Common myeloid progenitor, CD34-positive (primary cell): ENCODE measurements around the gene NRL.

ENCODE experiments used
- CTCF ChIA-PET: fragments of 350-600 bp; sonication (Branson Sonifier 250); formaldehyde crosslinking; loops from one replicate; lab custom pipeline; 2021; ENCODE audit warnings: antibody characterized with exemption; lab: Charles Lee
- POLR2A ChIA-PET: fragments of 350-600 bp; sonication (Branson Sonifier 250); formaldehyde crosslinking; loops from one replicate; lab custom pipeline; 2021; ENCODE audit warnings: antibody characterized with exemption; lab: Charles Lee
- DNase-seq, 3 donors: peaks; one replicate each; pipeline versions ENCODE4 v3.0.0 to v3.0.0-alpha.2; 2013
- H3K27ac ChIP-seq, 2 experiments: 1 replicate in 1 of 2; 2 replicates in 1 of 2; pipeline ENCODE4 v1.7.0; 2013; ENCODE audit warnings: inconsistent platforms in 2 of 2, low read length in 2 of 2, mild to moderate bottlenecking in 2 of 2, low read depth in 1 of 2, moderate library complexity in 1 of 2; ENCODE audit not compliant: severe bottlenecking in 2 of 2, insufficient read depth in 1 of 2, poor library complexity in 1 of 2
- H3K27me3 ChIP-seq, 5 experiments: replicated peaks in 2 of 5; 1 replicate in 3 of 5; 2 replicates in 2 of 5; pipeline versions ENCODE4 v1.6.1 to v1.7.0; 2013; ENCODE audit warnings: low read length in 4 of 5, mild to moderate bottlenecking in 2 of 5, moderate library complexity in 2 of 5, inconsistent platforms in 1 of 5; ENCODE audit not compliant: insufficient read depth in 5 of 5, control insufficient read depth in 4 of 5
- H3K36me3 ChIP-seq, 4 experiments: 1 replicate in 2 of 4; 2 replicates in 2 of 4; pipeline versions ENCODE4 v1.6.1 to v1.7.0; 2013; ENCODE audit warnings: low read length in 3 of 4, control low read depth in 1 of 4, mild to moderate bottlenecking in 1 of 4; ENCODE audit not compliant: control insufficient read depth in 4 of 4, insufficient read depth in 4 of 4
- H3K4me1 ChIP-seq, 4 experiments: 1 replicate in 3 of 4; 2 replicates in 1 of 4; pipeline versions ENCODE4 v1.6.1 to v1.7.1; 2013; ENCODE audit warnings: low read length in 3 of 4, mild to moderate bottlenecking in 3 of 4, control low read depth in 1 of 4, inconsistent platforms in 1 of 4, moderate library complexity in 1 of 4; ENCODE audit not compliant: control insufficient read depth in 4 of 4, insufficient read depth in 4 of 4; ENCODE audit errors: control extremely low read depth in 1 of 4
- H3K4me3 ChIP-seq, 7 experiments: 1 replicate in 4 of 7; 2 replicates in 3 of 7; pipeline versions ENCODE4 v1.5.1 to v1.7.0; 2013; ENCODE audit warnings: mild to moderate bottlenecking in 7 of 7, low read length in 6 of 7, moderate library complexity in 6 of 7, inconsistent platforms in 2 of 7, low read depth in 2 of 7, control low read depth in 1 of 7; ENCODE audit not compliant: insufficient read depth in 4 of 7, control insufficient read depth in 1 of 7; ENCODE audit errors: extremely low read depth in 1 of 7
- H3K9me3 ChIP-seq, 5 experiments: 1 replicate in 4 of 5; 2 replicates in 1 of 5; pipeline versions ENCODE4 v1.6.1 to v1.7.1; 2013; ENCODE audit warnings: low read length in 4 of 5, mild to moderate bottlenecking in 2 of 5, inconsistent platforms in 1 of 5, low read depth in 1 of 5, moderate library complexity in 1 of 5; ENCODE audit not compliant: control insufficient read depth in 4 of 5, insufficient read depth in 2 of 5; ENCODE audit errors: control extremely low read depth in 1 of 5
- WGBS: methylation state at CpG from one replicate; pipeline ENCODE4 v1.1.5; 2013; ENCODE audit not compliant: insufficient coverage; 5-methylcytosine and 5-hydroxymethylcytosine counted together

NRL gene

GRCh38 chr14:24157331-24157730, 42.6 kb upstream of the NRL start:
- POLR2A ChIA-PET: no interaction called here
- CTCF ChIA-PET: interaction anchor here (1.8 kb wide), 1 partner anchor 21 kb away, joined by 4 read pairs; the partner anchor contains the start of gene PSME1

GRCh38 chr14:24156840-24157239, 42.1 kb upstream of the NRL start:
- ChIA-PET CTCF (interaction anchor here (1.8 kb wide), 1 partner anchor 21 kb away, joined by 4 read pairs; the partner anchor contains the start of gene PSME1), POLR2A (no interaction called here)
- WGBS: 100% methylated on average over 1 of the region's 1 CpG

More at GRCh38 chr14:24157331-24157730, 42.6 kb upstream of the NRL start:
- Histone ChIP-seq H3K9me3 (no peaks in the 10 kb centered on the region), H3K27me3 (no peaks in the 10 kb centered on the region), H3K4me1 (peaks cover 6 to 21% (median 15%) of the 10 kb centered on the region in 4 experiments), H3K27ac (no peak overlapping the region), H3K36me3 (peaks cover 24 to 66% (median 40%) of the 10 kb centered on the region in 4 experiments), H3K4me3 (no peak overlapping the region)
- no peak for DNase-seq
- WGBS: over 99% methylated on average over 9 of the region's 12 CpGs

GRCh38 chr14:24155100-24155499, 40.4 kb upstream of the NRL start:
- Histone ChIP-seq H3K27me3 (no peaks in the 10 kb centered on the region), H3K9me3 (no peaks in the 10 kb centered on the region), H3K27ac (peak overlapping the region in 1 of 2 experiments; percentile 20), H3K4me3 (no peak overlapping the region), H3K4me1 (peaks cover 0 to 1% (median 0%) of the 10 kb centered on the region in 4 experiments), H3K36me3 (peaks cover 25 to 77% (median 54%) of the 10 kb centered on the region in 4 experiments)
- no peak for DNase-seq
- CTCF ChIA-PET: interaction anchor here (1.1 to 1.7 kb wide), 5 partner anchors 8 to 47 kb away, joined by 3 to 7 read pairs (median 6); partner anchors contain the start of genes EMC9 and PSME2
- WGBS: over 99% methylated on average over 8 of the region's 10 CpGs
- POLR2A ChIA-PET: interaction anchor here (0.6 kb wide), 1 partner anchor 14 kb away, joined by 3 read pairs; the partner anchor contains the start of gene EMC9

More at GRCh38 chr14:24156840-24157239, 42.1 kb upstream of the NRL start:
- Histone ChIP-seq H3K4me3 (no peak overlapping the region), H3K9me3 (no peaks in the 10 kb centered on the region), H3K36me3 (peaks cover 24 to 66% (median 42%) of the 10 kb centered on the region in 4 experiments), H3K27me3 (no peaks in the 10 kb centered on the region), H3K4me1 (peaks cover under 1 to 16% (median 10%) of the 10 kb centered on the region in 4 experiments), H3K27ac (no peak overlapping the region)
- DNase-seq: no peak

GRCh38 chr14:24151404-24152080, 36.8 kb upstream of the NRL start:
- Histone ChIP-seq H3K36me3 (peaks cover 26 to 64% (median 45%) of the 10 kb centered on the region in 4 experiments), H3K27me3 (no peaks in the 10 kb centered on the region), H3K4me1 (peaks cover 0 to 11% (median 9%) of the 10 kb centered on the region in 4 experiments), H3K27ac (no peak overlapping the region), H3K4me3 (no peak overlapping the region), H3K9me3 (no peaks in the 10 kb centered on the region)
- DNase-seq: no peak
- ChIA-PET POLR2A (interaction anchor here (1.0 kb wide), 1 partner anchor 37 kb away, joined by 6 read pairs; the partner anchor contains the start of genes DCAF11 and NRL), CTCF (interaction anchor here (0.9 to 11.6 kb wide), 4 partner anchors 9 to 137 kb away, joined by 3 to 112 read pairs (median 4); partner anchors contain the start of gene IRF9)
- WGBS: 91% methylated on average over 9 of the region's 16 CpGs

- H3K36me3 ChIP-seq: peaks cover 26 to 60% (median 43%) of the 10 kb centered on the region in 4 experiments
- POLR2A ChIA-PET: no interaction called here
These were observed 36.2 kb upstream of the NRL start for GRCh38 chr14:24150993-24151392.

GRCh38 chr14:24150567-24150966, 35.8 kb upstream of the NRL start:
- no peak overlapping the region for H3K27ac ChIP-seq
- 100% methylated on average over 7 of the region's 9 CpGs for WGBS
- peaks cover 25 to 56% (median 41%) of the 10 kb centered on the region in 4 experiments for H3K36me3 ChIP-seq
- DNase-seq: no peak
- ChIA-PET POLR2A (no interaction called here), CTCF (interaction anchor here (0.8 to 11.6 kb wide), 5 partner anchors 9 to 41 kb away, joined by 3 to 112 read pairs (median 4); partner anchors contain the start of genes EMC9 and IRF9)
- peaks cover 4 to 18% (median 16%) of the 10 kb centered on the region in 4 experiments for H3K4me1 ChIP-seq
- no peaks in the 10 kb centered on the region for H3K9me3 ChIP-seq
- no peaks in the 10 kb centered on the region for H3K27me3 ChIP-seq
- H3K4me3 ChIP-seq: no peak overlapping the region

More at GRCh38 chr14:24150993-24151392, 36.2 kb upstream of the NRL start:
- Histone ChIP-seq H3K27me3 (no peaks in the 10 kb centered on the region), H3K9me3 (no peaks in the 10 kb centered on the region), H3K27ac (no peak overlapping the region), H3K4me3 (no peak overlapping the region), H3K4me1 (peaks cover under 1 to 14% (median 12%) of the 10 kb centered on the region in 4 experiments)
- CTCF ChIA-PET: interaction anchor here (0.8 to 11.6 kb wide), 5 partner anchors 10 to 58 kb away, joined by 3 to 112 read pairs (median 3); partner anchors contain the start of gene IRF9
- DNase-seq: no peak
- 96% methylated on average over 8 of the region's 9 CpGs for WGBS
